Neuron (in vitro differentiated cells): ENCODE results near the gene PIP5KL1.

Source experiments
- H2AFZ ChIP-seq: one replicate; pipeline ENCODE4 v1.6.1; 2013; ENCODE audit warnings: low read depth, mild to moderate bottlenecking, inconsistent platforms, low read length, moderate library complexity
- H3K27me3 ChIP-seq: one replicate; pipeline ENCODE4 v1.6.1; 2013; ENCODE audit warnings: low read length; ENCODE audit not compliant: insufficient read depth
- H3K36me3 ChIP-seq: one replicate; pipeline ENCODE4 v1.6.1; 2013; ENCODE audit warnings: low read length; ENCODE audit not compliant: insufficient read depth
- H3K4me1 ChIP-seq: one replicate; pipeline ENCODE4 v1.6.1; 2013; ENCODE audit warnings: low read length; ENCODE audit not compliant: insufficient read depth
- H3K4me3 ChIP-seq: 2 replicates; pipeline ENCODE4 v1.5.1; 2013; ENCODE audit warnings: mild to moderate bottlenecking, low read length, moderate library complexity
- H3K9me3 ChIP-seq: one replicate; pipeline ENCODE4 v1.6.1; 2013; ENCODE audit warnings: low read length

The PIP5KL1 gene

GRCh38 chr9:127973169-127974000, 42.8 kb upstream of the PIP5KL1 start:
- H2AFZ ChIP-seq: no peak overlapping the region
- no peaks in the 10 kb centered on the region for H3K27me3 ChIP-seq
- H3K4me1 ChIP-seq: peaks cover 64% of the 10 kb centered on the region
- no peaks in the 10 kb centered on the region for H3K9me3 ChIP-seq
- H3K4me3 ChIP-seq: no peak overlapping the region
- no peaks in the 10 kb centered on the region for H3K36me3 ChIP-seq

- peaks cover 54% of the 10 kb centered on the region for H3K4me1 ChIP-seq
- no peaks in the 10 kb centered on the region for H3K36me3 ChIP-seq
- H2AFZ ChIP-seq: no peak overlapping the region
- H3K9me3 ChIP-seq: no peaks in the 10 kb centered on the region
- H3K4me3 ChIP-seq: no peak overlapping the region
- H3K27me3 ChIP-seq: no peaks in the 10 kb centered on the region
Measured at GRCh38 chr9:127972236-127972871, 41.8 kb upstream of the PIP5KL1 start.

- H3K4me1 ChIP-seq: peaks cover 48% of the 10 kb centered on the region
Measured at GRCh38 chr9:127971357-127972235, 41.0 kb upstream of the PIP5KL1 start.

GRCh38 chr9:127970401-127971313, 40.1 kb upstream of the PIP5KL1 start:
- H3K9me3 ChIP-seq: no peaks in the 10 kb centered on the region
- no peaks in the 10 kb centered on the region for H3K27me3 ChIP-seq
- no peaks in the 10 kb centered on the region for H3K36me3 ChIP-seq
- H3K4me3 ChIP-seq: no peak overlapping the region
- peaks cover 45% of the 10 kb centered on the region for H3K4me1 ChIP-seq
- H2AFZ ChIP-seq: no peak overlapping the region

More at GRCh38 chr9:127971357-127972235, 41.0 kb upstream of the PIP5KL1 start:
- Histone ChIP-seq H3K27me3 (no peaks in the 10 kb centered on the region), H3K9me3 (no peaks in the 10 kb centered on the region), H3K36me3 (no peaks in the 10 kb centered on the region), H2AFZ (no peak overlapping the region), H3K4me3 (no peak overlapping the region)

- Histone ChIP-seq H3K27me3 (no peaks in the 10 kb centered on the region), H3K4me1 (peaks cover 35% of the 10 kb centered on the region), H3K4me3 (no peak overlapping the region), H2AFZ (no peak overlapping the region), H3K36me3 (no peaks in the 10 kb centered on the region), H3K9me3 (no peaks in the 10 kb centered on the region)
Measured at GRCh38 chr9:127968700-127969383, 38.3 kb upstream of the PIP5KL1 start.

GRCh38 chr9:127968042-127968441, 37.5 kb upstream of the PIP5KL1 start:
- Histone ChIP-seq H3K4me3 (no peak overlapping the region), H2AFZ (no peak overlapping the region), H3K4me1 (peaks cover 27% of the 10 kb centered on the region), H3K27me3 (no peaks in the 10 kb centered on the region), H3K9me3 (no peaks in the 10 kb centered on the region), H3K36me3 (no peaks in the 10 kb centered on the region)

GRCh38 chr9:127967151-127967809, 36.7 kb upstream of the PIP5KL1 start:
- no peak overlapping the region for H3K4me3 ChIP-seq
- no peaks in the 10 kb centered on the region for H3K36me3 ChIP-seq
- H2AFZ ChIP-seq: no peak overlapping the region
- H3K27me3 ChIP-seq: no peaks in the 10 kb centered on the region
- H3K4me1 ChIP-seq: peaks cover 19% of the 10 kb centered on the region
- H3K9me3 ChIP-seq: no peaks in the 10 kb centered on the region

GRCh38 chr9:127966416-127967150, 36.0 kb upstream of the PIP5KL1 start:
- peaks cover 12% of the 10 kb centered on the region for H3K4me1 ChIP-seq
- no peak overlapping the region for H3K4me3 ChIP-seq
- H3K36me3 ChIP-seq: no peaks in the 10 kb centered on the region
- H3K27me3 ChIP-seq: no peaks in the 10 kb centered on the region
- no peak overlapping the region for H2AFZ ChIP-seq
- no peaks in the 10 kb centered on the region for H3K9me3 ChIP-seq

GRCh38 chr9:127965953-127966352, 35.4 kb upstream of the PIP5KL1 start:
- H3K27me3 ChIP-seq: no peaks in the 10 kb centered on the region
- H3K4me1 ChIP-seq: peaks cover 7% of the 10 kb centered on the region
- no peaks in the 10 kb centered on the region for H3K9me3 ChIP-seq
- no peak overlapping the region for H2AFZ ChIP-seq
- H3K36me3 ChIP-seq: no peaks in the 10 kb centered on the region
- H3K4me3 ChIP-seq: no peak overlapping the region

- no peaks in the 10 kb centered on the region for H3K36me3 ChIP-seq
- no peak overlapping the region for H2AFZ ChIP-seq
- H3K27me3 ChIP-seq: no peaks in the 10 kb centered on the region
- no peaks in the 10 kb centered on the region for H3K4me1 ChIP-seq
- H3K4me3 ChIP-seq: no peak overlapping the region
- no peaks in the 10 kb centered on the region for H3K9me3 ChIP-seq
Measured at GRCh38 chr9:127963359-127964064, 32.9 kb upstream of the PIP5KL1 start.

GRCh38 chr9:127963041-127963358, 32.4 kb upstream of the PIP5KL1 start:
- H2AFZ ChIP-seq: no peak overlapping the region
- H3K4me3 ChIP-seq: no peak overlapping the region
- no peaks in the 10 kb centered on the region for H3K27me3 ChIP-seq
- no peaks in the 10 kb centered on the region for H3K4me1 ChIP-seq
- H3K9me3 ChIP-seq: no peaks in the 10 kb centered on the region
- H3K36me3 ChIP-seq: no peaks in the 10 kb centered on the region
